NT2/D1 (cell line): ENCODE results near the gene OR2S2.

ENCODE experiments used
- SUZ12 ChIP-seq: IDR thresholded peaks from 2 replicates; pipeline ENCODE4 v1.6.1; 2011; ENCODE audit not compliant: insufficient read length, insufficient read depth; ENCODE audit errors: extremely low read depth
- YY1 ChIP-seq: IDR thresholded peaks from 2 replicates; pipeline ENCODE4 v1.6.1; 2011; ENCODE audit not compliant: insufficient read length, insufficient read depth
- ZNF274 ChIP-seq: IDR thresholded peaks from 2 replicates; pipeline ENCODE4 v1.6.1; 2011; ENCODE audit warnings: mild to moderate bottlenecking, low read depth, low read length

- TF ChIP-seq ZNF274 (no peak), YY1 (no peak), SUZ12 (no peak)
These were observed 22.0 kb downstream of the OR2S2 start for GRCh38 chr9:35935755-35936509.
